Measurements from ENCODE around the gene WWC2. TPM values are rescaled to one million over a fixed set of nuclear protein-coding genes. Genes with fewer than 3 reads are reported as not detected.

The WWC2 gene
- 16.7 and 19.6 TPM in 2 replicates for total RNA-seq

GRCh38 chr4:183098723-183099536 is at the start of gene WWC2:
WWC2 (plus strand) TSS chr4:183099257; CDS start chr4:183099492, 235 bp downstream.

GRCh38 chr4:183320211-183321059 is 221.4 kb downstream of the WWC2 start, which contains the start of gene CLDN22:
CLDN22 (minus strand) TSS chr4:183320276; CDS start chr4:183320218, 58 bp downstream.

GRCh38 chr4:183322326-183322725 is 223.3 kb downstream of the WWC2 start, which contains the start of gene CLDN24:
CLDN24 (minus strand) TSS chr4:183322426; CDS start chr4:183322426, 0 bp downstream.

Other genes starting within 250 kb of the WWC2 start
- 54.3 and 59.3 TPM in 2 replicates for gene DCTD, start 181.9 kb upstream of the WWC2 start, total RNA-seq
- not detected in 2 replicates for gene CLDN22, start 221.0 kb downstream of the WWC2 start, total RNA-seq
- gene CLDN24, start 223.2 kb downstream of the WWC2 start, total RNA-seq: not detected in 2 replicates

Data from placental epithelial cell (primary cell).